Fibroblast of skin of left quadriceps (primary cell): Measurements from ENCODE around the gene CNPY1.

Experiments used
- DNase-seq, 2 experiments: peaks; one replicate each; pipeline ENCODE4 v3.0.0-alpha.2; 2013; ENCODE audit warnings: low read depth in 2 of 2

CNPY1 gene

DNA sequence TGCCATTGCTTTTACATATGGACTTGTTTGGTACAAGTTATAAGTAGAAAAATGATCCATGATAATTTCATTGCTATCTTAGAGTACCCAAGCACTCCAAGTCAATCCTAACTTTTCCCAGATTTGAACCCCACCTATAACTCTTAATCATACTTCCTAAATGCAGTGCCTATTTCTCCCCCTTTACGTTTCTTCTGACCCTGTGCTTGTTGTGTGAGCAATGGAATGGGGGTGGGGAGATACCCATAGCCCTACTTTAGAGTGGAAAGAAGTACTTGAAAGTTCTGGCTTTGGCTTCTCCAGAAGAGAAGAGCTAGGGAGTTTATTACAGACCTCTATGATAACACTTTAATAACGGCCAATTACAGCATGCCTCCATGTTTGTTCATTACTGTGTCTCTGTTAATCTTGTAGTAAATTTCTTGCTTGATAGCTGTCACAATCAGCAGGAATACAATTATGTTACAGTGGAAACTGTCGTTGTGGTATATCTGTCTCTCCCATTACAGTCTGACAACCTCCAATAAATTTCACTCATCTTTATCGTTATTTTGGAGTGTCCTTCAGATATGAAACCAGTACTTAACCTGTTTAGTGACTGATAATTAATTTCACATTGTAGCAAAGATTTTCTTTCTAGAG, 34.0 kb downstream of the CNPY1 start:
- no peak for DNase-seq

- no peak for DNase-seq
These were observed 34.7 kb downstream of the CNPY1 start for GRCh38 chr7:155511702-155511996.

GRCh38 chr7:155510975-155511701, 35.2 kb downstream of the CNPY1 start:
- no peak for DNase-seq

DNA sequence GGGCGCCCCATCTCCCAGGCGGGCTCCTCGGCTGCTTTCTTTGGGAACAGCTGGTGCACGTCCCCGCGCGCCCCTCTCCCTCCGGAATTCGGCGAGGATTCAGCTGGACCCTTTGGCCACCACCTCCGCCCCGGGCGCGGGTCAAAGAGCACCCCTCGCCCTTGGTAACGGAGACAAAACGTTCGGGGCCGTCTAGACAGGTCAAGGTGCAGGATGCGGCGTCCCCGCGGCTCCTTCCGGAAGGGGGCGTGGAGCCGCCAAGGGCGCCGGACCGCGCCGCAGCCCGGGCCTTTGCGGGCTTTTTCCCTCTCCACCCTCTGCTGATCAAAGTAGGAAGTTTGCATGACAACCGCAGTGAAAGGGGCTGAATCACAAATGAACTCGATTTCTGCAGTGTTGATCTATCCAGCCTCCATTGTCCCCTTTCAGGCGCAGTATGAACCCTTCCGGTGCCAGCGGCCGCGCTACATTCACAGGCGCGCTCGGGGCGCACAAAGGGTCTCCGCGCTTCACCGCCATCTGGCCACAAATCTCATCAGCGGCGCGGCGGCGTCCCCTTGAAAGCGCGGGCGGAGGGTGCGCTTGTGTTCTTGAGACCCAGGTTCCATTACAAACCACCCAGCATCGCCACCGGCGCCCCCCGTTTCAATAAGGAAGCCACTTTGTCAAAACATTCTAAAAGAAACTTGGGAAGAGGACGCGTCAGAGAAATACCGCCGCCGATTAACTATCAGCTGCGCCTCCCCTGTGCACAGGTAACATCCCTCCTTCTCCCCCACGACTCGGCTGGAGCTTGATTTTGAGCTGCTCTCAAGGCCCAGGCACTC, 36.4 kb downstream of the CNPY1 start:
- DNase-seq, result no peak

DNA sequence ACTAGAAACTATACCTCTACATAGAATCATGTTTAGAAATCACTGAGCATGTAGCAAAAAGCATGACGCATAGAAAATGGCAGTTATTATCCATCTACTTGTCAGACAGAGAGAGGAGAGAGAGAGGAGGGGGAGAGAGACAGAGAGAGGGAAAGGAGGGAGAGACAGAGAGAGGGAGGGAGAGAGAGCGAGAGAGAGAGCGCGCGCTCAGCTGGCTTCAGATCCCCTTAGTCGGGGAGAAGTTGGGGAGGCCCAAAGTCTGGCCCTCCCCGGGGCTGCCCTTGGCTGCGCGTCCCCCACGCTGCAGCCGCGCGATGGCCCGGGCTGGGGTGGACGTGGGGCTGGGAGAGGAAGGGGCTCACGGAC, 37.0 kb downstream of the CNPY1 start:
- no peak for DNase-seq

DNA sequence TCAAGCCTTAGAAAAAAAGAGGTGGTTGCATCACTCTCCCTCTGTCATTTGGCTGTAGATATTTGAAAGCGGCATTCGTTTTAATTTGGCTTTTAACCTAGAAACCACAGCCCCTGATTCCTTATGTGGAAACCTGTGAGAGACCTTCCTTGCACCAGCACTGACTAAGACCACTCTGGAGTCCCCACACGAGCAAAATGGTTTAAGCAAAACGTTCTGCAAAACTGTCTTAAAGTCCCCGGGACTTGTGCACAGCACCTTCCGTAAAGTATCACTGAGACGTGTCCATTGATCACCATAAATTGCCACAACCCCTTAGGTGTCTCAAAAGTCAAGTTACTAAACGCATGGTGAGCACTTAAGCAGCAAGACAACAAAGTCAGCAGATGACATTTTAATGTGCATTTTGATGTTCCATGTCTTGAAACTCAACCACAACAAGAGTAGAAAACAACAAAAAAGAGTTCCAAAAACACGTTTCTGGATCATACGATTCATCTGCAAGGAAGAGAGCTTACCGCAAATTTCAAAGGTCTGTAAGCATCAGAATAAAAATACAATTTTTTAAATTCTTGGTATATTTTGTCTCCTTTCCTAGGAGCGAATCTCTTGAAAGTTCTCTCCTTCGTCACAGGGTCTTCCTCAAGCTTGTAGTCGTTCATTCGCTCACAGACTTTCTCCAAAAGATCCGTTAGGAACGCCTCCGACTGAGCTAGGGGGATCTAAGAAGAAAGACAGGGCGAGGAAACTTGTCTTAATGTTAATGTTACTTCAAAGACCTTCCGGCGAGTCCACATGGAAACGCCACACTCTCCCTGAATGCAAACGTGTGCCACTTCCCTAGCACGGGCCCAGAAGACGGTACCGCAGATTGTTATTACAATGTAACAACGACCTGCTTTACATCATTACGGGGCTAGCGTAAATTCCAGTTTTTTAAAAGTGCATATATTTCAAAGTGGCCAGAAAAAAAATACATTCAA, 37.7 kb downstream of the CNPY1 start:
- no peak for DNase-seq

GRCh38 chr7:155507576-155507975, 38.8 kb downstream of the CNPY1 start:
- DNase-seq, result no peak

- DNase-seq, result no peak
These were observed 39.5 kb downstream of the CNPY1 start for GRCh38 chr7:155506854-155507337.

DNA sequence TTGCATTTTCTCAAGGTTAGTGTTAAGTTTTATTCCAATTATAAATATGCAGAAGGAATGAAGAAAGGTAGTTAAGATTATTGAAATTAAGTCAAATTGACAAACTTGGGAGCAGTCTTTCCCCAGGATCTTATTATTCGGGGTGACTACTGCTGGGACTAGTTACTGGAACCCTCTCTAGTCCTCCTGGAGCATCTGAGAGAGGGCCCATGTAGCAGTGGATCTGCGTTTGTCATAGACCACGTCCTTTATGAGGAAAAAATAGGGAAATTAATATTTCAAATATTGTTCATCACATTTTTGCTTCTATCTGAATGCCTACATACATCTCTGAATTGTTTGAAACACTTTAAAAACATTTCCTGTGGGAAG, 41.0 kb downstream of the CNPY1 start:
- DNase-seq, result no peak

- no peak for DNase-seq
These were observed 49.0 kb downstream of the CNPY1 start for GRCh38 chr7:155497149-155497901.

DNA sequence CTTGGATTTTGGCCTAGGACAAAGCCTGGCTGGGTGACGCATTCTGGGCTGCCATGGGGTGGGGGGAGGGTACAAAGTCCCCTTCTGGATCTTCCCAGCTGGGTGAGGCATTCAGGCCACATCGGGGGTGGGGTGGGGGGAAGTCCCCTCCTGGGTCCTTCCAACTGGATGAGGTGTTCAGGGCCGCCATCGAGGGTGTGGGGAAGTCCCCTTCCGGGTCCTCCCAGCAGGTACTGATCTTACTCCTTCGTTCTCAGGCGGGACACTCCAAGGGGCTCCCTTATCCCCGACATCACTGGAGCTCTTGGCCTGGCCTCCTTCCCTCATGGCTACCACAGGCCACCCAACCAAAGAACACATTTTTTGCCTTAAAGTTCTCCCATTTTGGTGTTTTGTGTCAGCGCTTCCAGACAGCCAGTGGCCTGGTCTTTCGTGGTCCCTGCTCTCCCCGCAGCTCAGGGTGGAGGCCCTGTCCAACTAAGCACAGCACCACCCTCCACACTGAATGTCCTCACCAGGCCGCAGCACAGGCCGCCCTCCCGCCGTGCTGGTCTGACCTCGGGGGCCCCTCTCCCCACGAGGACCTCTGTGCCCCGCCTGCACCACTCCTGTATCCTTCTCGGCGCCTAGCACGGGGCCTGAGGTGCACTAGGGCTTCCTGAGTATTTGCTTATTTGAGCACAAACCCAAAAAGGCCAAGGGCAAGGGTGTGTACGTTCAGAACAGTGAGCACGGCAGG, 49.9 kb downstream of the CNPY1 start:
- no peak for DNase-seq

DNA sequence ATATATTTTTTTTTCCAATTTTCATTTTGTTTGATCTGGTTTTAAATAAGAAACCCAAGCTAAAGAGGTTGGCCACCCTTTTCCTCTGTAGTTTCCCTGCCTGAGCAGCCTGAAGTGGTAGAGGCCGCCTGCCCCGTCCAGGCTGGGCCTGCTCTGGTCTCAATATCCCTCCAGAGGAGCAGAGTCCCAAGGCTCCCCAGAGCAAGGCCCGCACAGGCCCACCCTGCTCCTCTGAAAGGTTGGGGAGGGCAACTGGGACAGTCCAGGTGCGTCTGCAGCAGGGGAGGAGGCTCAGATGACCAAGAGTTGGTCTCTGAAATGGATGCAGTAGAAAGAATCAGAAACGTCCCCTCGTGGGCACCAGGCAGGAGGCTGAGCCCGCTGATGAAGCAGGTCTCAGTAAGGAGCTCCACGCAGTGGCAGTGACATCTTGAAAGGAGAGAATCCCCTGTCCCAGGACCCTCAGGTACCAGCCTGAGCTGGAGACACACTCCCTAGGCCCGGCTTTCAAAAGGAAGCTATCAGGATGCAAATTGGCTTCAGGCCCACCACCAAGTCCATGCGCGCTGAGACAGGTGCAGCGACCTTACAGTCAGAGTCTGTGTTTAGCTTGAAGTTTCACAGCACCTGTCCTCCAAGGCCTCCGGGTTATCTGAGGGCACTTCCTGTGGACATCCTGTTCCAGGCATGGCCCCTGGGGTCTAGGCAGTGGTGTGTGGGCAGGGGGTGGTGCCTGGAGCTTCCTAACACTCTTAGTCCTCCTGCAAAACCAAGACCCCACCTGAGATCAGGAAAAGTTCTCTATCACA, 50.7 kb downstream of the CNPY1 start:
- no peak for DNase-seq

- DNase-seq, result no peak
These were observed 51.8 kb downstream of the CNPY1 start for GRCh38 chr7:155494551-155494950.

GRCh38 chr7:155493744-155494538, 52.4 kb downstream of the CNPY1 start:
- no peak for DNase-seq

- no peak for DNase-seq
These were observed 54.5 kb downstream of the CNPY1 start for GRCh38 chr7:155491812-155492211.

DNA sequence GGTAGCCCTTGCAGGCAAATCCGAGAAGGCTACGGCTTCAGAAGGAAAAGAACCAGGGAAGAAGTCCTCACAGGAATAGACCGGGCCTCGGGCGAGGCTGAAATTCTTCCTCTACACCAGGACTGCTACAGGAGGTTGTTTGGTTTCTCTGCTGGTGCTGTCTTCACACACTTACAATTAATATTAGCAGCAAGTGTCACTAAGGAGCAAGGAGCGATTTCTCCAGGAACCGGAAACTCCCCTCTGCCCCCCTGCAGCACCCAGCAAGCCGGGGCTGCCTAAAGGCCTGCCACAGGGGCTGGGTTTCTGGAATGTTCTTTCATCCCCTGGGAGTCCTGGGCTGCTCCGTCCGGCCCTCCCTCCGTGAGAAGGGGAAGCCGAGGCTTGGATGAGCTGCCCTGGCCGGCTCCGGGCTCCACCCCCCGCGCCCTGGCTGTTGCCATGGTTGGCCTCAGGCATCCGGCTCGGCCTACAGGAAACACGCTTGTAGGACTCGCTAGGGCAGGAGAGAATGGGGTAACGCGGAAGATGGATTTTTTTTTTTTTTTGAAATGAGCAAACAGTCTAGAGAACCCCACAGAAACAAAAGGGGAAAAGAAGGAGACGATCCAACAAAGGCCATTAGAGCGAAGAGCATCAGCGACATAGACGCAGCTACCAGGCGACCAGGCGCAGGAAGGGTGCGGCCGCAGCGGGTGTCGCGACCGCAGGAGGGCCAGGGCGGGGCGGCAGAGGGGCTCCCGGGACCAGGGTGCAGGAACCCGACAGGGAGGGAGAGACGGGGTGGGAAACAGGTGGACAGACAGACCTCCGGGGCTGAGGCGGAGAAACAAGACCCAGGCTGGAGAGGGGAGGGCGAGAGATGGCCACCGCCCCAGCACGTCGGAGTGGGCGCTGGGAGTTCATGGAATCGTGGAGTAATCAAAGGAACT, 55.4 kb downstream of the CNPY1 start:
- DNase-seq, result no peak
